CD4-positive, alpha-beta T cell treated with Interleukin-10 for 1 hour (primary cell): ENCODE measurements around the gene CDH22.
A peak's percentile ranks its signal among the peaks of the same experiment; 100 is the strongest.

Experiments
- DNase-seq: peaks from one replicate; pipeline ENCODE4 v3.0.0-alpha.2; 2020

Gene CDH22

DNA sequence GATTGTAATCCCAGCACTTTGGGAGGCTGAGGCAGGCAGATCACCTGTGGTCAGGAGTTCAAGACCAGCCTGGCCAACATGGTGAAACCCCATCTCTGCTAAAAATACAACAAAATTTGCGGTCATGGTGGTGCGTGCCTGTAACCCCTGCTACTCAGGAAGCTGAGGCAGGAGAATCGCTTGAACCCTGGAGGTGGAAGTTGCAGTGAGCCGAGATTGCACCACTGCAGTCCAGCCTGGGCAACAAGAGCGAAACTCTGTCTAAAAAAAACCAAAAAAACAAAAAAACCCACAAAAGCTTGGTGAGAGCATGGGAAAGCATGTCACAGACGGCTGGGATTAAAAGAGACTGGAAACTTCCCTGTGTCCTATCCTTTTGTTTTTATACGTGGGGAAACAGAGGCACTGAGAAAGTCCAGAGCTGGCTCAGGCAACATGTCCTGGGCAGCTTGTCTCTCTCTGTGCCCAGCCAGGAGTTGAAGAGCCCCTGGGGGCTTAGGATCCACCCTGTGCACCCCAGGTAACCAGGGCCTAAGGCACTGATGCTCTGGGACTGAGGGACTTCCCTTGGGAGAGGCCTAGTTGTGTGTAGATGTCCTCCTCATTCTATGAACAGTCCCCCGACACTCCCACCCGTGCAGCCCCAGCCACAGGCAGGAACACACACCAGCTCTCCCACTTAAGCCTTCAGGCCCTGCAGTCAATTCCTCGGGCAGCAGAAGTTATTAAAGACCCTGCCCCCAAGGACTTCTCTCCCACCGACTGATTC is 174.2 kb downstream of the CDH22 start:
- no peak for DNase-seq

DNA sequence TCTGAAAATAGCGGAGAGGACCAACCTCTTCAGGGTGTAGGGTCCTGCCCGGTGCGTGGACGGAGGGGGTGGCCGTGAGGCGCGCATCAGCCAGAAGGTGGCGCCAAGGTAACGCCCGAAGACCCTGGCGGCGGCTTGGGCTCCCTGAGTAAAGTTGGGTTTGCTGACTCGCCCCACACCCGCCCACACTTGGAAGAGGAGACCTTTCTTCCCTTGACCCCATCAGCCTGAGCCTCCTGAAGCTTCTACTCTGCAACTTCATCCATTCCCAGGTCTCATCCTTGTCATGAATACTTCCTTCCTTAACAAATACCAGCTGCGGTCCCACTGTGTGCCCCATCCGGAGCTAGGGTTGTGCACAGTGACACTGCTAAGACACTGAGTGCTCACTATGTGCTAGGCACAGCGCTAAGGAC is 175.6 kb downstream of the CDH22 start:
- DNase-seq: peak; percentile 49

DNA sequence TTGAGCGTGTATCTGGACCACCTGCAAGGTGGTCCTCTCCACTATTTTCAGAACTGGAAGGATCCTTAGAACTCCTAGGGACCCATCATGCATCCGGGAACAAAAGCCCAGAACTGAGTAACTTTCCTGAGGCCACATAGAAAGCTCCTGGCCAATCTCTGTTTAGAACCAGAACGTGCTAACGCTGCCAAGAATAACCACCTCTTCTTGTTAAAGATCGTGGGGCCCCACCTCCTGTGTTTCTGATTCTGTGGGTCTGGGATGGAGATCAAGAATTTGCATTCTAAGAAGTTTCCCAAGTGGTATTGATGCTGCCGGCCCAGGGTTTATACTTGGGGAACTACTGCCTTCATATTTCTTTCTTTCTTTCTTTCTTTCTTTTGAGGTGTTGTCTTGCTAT is 176.9 kb downstream of the CDH22 start:
- no peak for DNase-seq

DNA sequence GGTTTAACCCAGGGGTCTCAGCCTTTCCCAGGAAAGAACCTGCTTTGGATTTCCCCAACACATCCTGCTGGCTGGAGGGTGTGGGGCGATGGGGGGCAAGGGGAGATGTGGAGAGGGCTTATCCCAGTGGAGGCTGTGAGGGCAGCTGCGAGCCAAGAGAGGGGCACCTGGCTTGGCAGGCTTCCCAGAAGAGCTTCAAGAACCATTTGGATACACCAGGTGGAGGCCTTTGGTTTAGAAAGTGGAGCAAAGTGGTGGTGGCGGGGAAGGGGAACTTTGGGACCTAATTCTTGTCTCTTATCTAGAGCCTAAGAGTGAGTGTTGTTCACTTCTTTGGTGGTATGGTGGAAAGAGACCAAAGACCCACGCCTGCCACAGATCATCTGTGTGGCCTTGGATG is 177.8 kb downstream of the CDH22 start:
- DNase-seq: no peak

DNA sequence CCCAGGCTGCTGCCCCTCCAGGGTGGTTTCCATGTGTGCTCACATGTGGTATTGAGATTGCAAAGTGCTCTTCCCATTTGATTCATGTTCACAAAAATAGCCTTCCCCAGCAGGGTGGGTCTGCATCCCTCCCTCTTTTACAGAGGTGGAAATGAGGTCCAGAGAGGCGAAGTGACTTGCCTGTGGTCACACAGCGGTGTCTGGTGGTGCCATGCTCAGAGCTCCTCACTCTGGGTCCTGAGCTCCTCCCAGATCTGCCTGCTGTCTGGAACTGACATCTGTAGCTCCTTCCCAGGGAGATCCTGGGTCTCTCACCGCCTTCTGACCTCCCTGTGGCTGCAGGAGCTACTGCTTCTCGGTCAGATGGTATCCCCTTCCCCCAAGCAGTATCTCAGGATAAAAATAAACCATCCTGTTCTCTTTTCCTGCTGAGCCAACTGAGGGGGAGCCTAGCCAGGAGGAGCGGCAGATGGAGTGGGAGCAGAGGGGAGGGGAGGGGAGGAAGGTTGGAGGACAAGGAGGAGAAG is 178.3 kb downstream of the CDH22 start:
- no peak for DNase-seq

DNA sequence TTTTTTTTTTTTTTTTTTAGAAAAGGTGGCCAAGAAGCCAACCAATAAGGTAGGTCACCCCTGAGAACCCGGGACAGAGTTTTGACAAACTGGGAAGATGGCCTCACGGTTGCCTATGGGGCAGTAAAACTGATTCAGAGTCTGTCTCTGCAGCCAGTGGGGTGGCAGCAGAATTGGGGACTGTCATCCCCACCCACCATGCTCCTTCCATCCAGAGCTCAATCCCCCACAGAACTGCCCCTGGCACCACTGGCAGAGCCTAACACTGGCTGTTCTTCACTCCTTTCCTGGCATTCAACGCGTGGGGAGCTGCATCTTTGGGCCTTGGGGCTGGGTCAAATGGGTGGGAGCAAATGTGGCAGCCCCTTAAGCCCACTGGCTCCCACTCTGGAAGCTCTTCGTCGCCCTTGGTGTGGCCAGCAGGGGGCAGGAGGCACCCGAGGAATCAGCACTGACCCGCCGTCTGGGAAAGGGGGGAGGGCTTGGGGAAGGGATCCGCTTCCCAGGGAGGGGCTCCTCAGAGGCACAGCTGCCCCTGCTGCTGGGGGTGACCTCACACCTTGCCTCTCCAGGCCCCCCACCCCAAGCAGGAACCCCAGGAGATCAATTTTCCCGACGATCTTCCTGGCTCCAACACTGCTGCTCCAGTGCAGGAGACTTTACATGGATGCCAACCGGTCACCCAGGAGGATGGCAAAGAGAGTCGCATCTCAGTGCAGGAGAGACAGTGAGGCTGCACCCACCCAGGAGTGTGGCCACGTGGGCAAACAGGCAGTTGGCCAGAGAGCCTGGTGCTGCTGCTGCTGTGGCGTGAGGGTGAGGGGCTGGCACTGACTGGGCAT is 179.8 kb downstream of the CDH22 start:
- no peak for DNase-seq

DNA sequence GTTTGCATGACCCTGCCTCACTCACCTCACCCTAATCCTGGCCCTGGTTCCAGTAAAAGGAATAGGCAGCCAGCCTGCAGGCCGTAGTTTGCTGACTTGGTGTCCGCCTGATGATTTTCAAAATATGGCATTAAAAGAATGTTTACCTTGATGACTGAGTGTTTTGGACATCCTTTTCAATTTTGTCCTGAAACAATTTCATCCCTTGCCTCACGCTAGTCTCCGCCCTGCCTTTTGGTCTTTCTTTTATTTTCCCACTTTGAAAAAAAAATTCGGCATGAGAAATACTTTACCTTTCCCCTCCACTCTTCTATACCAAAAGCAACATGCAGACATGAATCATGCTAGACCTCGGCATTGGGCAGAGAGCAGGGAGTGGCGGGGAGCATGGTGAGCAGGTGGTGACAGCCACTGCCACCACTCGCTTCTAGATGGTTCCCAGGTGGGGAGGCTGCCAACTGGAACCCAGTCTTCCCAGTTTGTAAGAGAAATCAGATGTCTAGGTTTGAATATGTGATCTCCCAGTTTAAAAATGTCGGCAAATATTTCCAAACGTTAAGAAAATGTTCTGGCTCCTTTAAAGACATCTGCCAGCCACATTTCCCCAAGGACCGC is 180.8 kb downstream of the CDH22 start:
- no peak for DNase-seq

DNA sequence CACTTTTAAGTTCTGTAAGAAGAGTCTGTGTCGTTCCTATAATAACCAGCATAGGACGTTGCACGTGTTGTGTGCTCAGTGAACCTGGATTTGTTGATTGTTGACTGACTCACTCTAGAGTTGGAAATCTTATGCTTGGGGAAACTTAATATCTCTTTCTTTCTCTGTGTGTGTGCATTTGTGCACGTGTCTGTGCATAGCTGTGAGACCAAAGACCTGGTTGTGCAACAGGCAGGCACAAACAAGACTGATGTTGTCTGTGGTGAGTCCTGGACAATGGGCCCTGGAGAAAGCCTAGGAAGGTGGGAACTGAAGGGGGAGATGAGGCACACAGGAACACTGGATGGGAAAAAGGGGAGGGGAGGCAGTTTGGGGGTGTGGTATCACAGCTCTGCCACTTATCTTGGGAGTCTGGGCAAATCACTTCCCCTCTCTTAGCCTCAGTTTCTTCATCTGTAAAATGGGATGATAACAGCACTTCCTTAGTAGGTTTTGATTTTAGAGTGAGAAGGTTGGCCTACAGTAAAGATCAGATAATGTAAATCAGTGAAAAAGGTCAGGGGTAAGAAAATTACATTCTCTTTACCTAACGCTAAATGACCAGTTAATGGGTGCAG is 181.8 kb downstream of the CDH22 start:
- DNase-seq: no peak
